WTC11 (cell line): ENCODE measurements around the gene SKP2. TPM values are rescaled to one million over a fixed set of nuclear protein-coding genes. Genes with fewer than 3 reads are reported as not detected.

Experiments
- ATAC-seq: fragments of 200-7000 bp; cut with Tn5 transposase; 2 replicates; pipeline ENCODE4 v1.10.0; 2021; ENCODE audit warnings: mild to moderate bottlenecking, moderate library complexity
- CTCF ChIA-PET: fragments of 300-600 bp; sonication (Branson Sonifier 250); formaldehyde crosslinking; loops from one replicate; lab custom pipeline; 2021; ENCODE audit warnings: antibody characterized with exemption; lab: Charles Lee
- POLR2A ChIA-PET: fragments of 350-600 bp; sonication (Branson Sonifier 250); formaldehyde crosslinking; loops from one replicate; lab custom pipeline; 2021; ENCODE audit warnings: antibody characterized with exemption; lab: Charles Lee
- DNase-seq: peaks from one replicate; pipeline ENCODE4 v3.0.0; 2021; ENCODE audit warnings: low spot score
- H3K27ac Mint-ChIP-seq: 2 replicates; pipeline ENCODE4 v1.8.0; 2021; ENCODE audit warnings: mixed read lengths
- H3K27me3 Mint-ChIP-seq: 2 replicates; pipeline ENCODE4 v1.8.0; 2021; ENCODE audit warnings: low read depth, mild to moderate bottlenecking, moderate library complexity, mixed read lengths
- H3K36me3 Mint-ChIP-seq: 2 replicates; pipeline ENCODE4 v1.8.0; 2021; ENCODE audit warnings: mixed read lengths
- H3K4me1 Mint-ChIP-seq: 2 replicates; pipeline ENCODE4 v1.8.0; 2022; ENCODE audit warnings: mixed read lengths
- H3K4me3 Mint-ChIP-seq: 2 replicates; pipeline ENCODE4 v1.8.0; 2021; ENCODE audit warnings: mild to moderate bottlenecking, moderate library complexity, mixed read lengths
- H3K9me3 Mint-ChIP-seq: 2 replicates; pipeline ENCODE4 v1.8.0; 2021; ENCODE audit warnings: mixed read lengths
- AFF4 ChIP-seq: sonication (generic); formaldehyde crosslinking; IDR thresholded peaks from 2 replicates; pipeline ENCODE4 v1.8.1; 2023; ENCODE audit warnings: mild to moderate bottlenecking, missing genetic modification reagents, borderline replicate concordance
- ARID4B ChIP-seq: sonication (generic); formaldehyde crosslinking; IDR thresholded peaks from 2 replicates; pipeline ENCODE4 v1.8.0; 2023; ENCODE audit warnings: missing genetic modification reagents, mild to moderate bottlenecking, borderline replicate concordance
- ATF3 ChIP-seq: sonication (generic); formaldehyde crosslinking; conservative IDR thresholded peaks from 2 replicates; pipeline ENCODE4 v1.8.1; 2022; ENCODE audit warnings: mild to moderate bottlenecking, missing genetic modification reagents
- CBFB ChIP-seq: sonication (generic); formaldehyde crosslinking; IDR thresholded peaks from 2 replicates; pipeline ENCODE4 v1.8.1; 2022; ENCODE audit warnings: mild to moderate bottlenecking, low read depth, missing genetic modification reagents
- CTCF ChIP-seq: fragments of 200-600 bp; IDR thresholded peaks from 2 replicates; pipeline ENCODE4 v1.8.0; 2022; ENCODE audit warnings: antibody characterized with exemption
- ELF4 ChIP-seq: sonication (generic); formaldehyde crosslinking; IDR thresholded peaks from 2 replicates; pipeline ENCODE4 v1.8.1; 2022; ENCODE audit warnings: low read depth, mild to moderate bottlenecking, moderate library complexity, missing genetic modification reagents
- IRF1 ChIP-seq: sonication (generic); formaldehyde crosslinking; IDR thresholded peaks from 2 replicates; pipeline ENCODE4 v1.8.0; 2023; ENCODE audit warnings: missing genetic modification reagents
- PREB ChIP-seq: sonication (generic); formaldehyde crosslinking; IDR thresholded peaks from 2 replicates; pipeline ENCODE4 v1.8.1; 2022; ENCODE audit warnings: mild to moderate bottlenecking, missing genetic modification reagents, moderate library complexity, borderline replicate concordance
- RORB ChIP-seq: fragments of 250-450 bp; sonication (Bioruptor Pico); IDR thresholded peaks from 2 replicates; pipeline ENCODE4 v1.9.0; 2021; ENCODE audit warnings: mild to moderate bottlenecking
- SP1 ChIP-seq: sonication (generic); formaldehyde crosslinking; conservative IDR thresholded peaks from 2 replicates; pipeline ENCODE4 v1.8.1; 2022; ENCODE audit warnings: missing genetic modification reagents
- TCF7 ChIP-seq: sonication (generic); formaldehyde crosslinking; IDR thresholded peaks from 2 replicates; pipeline ENCODE4 v1.8.0; 2022; ENCODE audit warnings: mild to moderate bottlenecking, low read depth, missing genetic modification reagents, moderate library complexity
- TEAD1 ChIP-seq: sonication (generic); formaldehyde crosslinking; IDR thresholded peaks from 2 replicates; pipeline ENCODE4 v1.8.0; 2022; ENCODE audit warnings: mild to moderate bottlenecking, missing genetic modification reagents
- TEAD4 ChIP-seq: sonication (generic); formaldehyde crosslinking; IDR thresholded peaks from 2 replicates; pipeline ENCODE4 v1.8.0; 2022; ENCODE audit warnings: mild to moderate bottlenecking, missing genetic modification reagents
- ZMAT4 ChIP-seq: fragments of 250-450 bp; sonication (Bioruptor Pico); IDR thresholded peaks from 2 replicates; pipeline ENCODE4 v1.9.0; 2021; ENCODE audit warnings: mild to moderate bottlenecking
- ZNF232 ChIP-seq: sonication (generic); formaldehyde crosslinking; IDR thresholded peaks from 2 replicates; pipeline ENCODE4 v1.8.0; 2022; ENCODE audit warnings: mild to moderate bottlenecking, missing genetic modification reagents
- ZNF425 ChIP-seq: fragments of 250-450 bp; sonication (Bioruptor Pico); conservative IDR thresholded peaks from 2 replicates; pipeline ENCODE4 v1.9.0; 2021; ENCODE audit warnings: mild to moderate bottlenecking
- ZSCAN18 ChIP-seq: fragments of 250-450 bp; sonication (Bioruptor Pico); IDR thresholded peaks from 2 replicates; pipeline ENCODE4 v2.1.2; 2022; ENCODE audit warnings: mild to moderate bottlenecking, moderate library complexity
- total RNA-seq: library from RNA; stranded (reverse); gene quantifications from 3 replicates; pipeline ENCODE4 v1.2.3, GENCODE V29; 2021

SKP2 gene
- total RNA-seq, 1 experiment from 2014 or later = 68.0 TPM

GRCh38 chr5:36209664-36210063, 57.8 kb downstream of the SKP2 start:
- CTCF ChIA-PET = no interaction called here
- POLR2A ChIA-PET = no interaction called here
- TF ChIP-seq TEAD4 (CRISPR knock-in tag) (no peak), ZMAT4 (CRISPR knock-in tag) (no peak), ELF4 (no peak), ATF3 (no peak), ARID4B (CRISPR knock-in tag) (no peak), PREB (CRISPR knock-in tag) (no peak), ZSCAN18 (CRISPR knock-in tag) (no peak), TCF7 (CRISPR knock-in tag) (no peak), SP1 (no peak), ZNF425 (CRISPR knock-in tag) (no peak), RORB (no peak)
- TF ChIP-seq, all 79 proteins: peak for 0
- H3K4me3 Mint-ChIP-seq = no peak overlapping the region
- H3K36me3 Mint-ChIP-seq = 0 out of 2 replicates have a peak, but pooled peaks cover 2% of the 10 kb centered on the region
- H3K9me3 Mint-ChIP-seq = no peaks in the 10 kb centered on the region
- no peaks in the 10 kb centered on the region for H3K27me3 Mint-ChIP-seq
- no peak overlapping the region for H3K27ac Mint-ChIP-seq
- no peak for DNase-seq
- H3K4me1 Mint-ChIP-seq = no peaks in the 10 kb centered on the region
- ATAC-seq = no peak

- POLR2A ChIA-PET = interaction anchor here (0.6 kb wide), 1 partner anchor 53 kb away, joined by 4 read pairs; no protein-coding TSS in a partner anchor
- Mint-ChIP-seq H3K4me1 (no peaks in the 10 kb centered on the region), H3K27me3 (no peaks in the 10 kb centered on the region), H3K9me3 (no peaks in the 10 kb centered on the region), H3K36me3 (no peaks in the 10 kb centered on the region), H3K4me3 (no peak overlapping the region), H3K27ac (no peak overlapping the region)
- CTCF ChIA-PET = no interaction called here
- DNase-seq = no peak
- no peak for ATAC-seq
- TF ChIP-seq IRF1 (CRISPR knock-in tag) (no peak), CTCF (no peak), TEAD1 (no peak), CBFB (CRISPR knock-in tag) (no peak), ZNF232 (CRISPR knock-in tag) (no peak), AFF4 (CRISPR knock-in tag) (no peak)
Measured at GRCh38 chr5:36214436-36214835, 62.5 kb downstream of the SKP2 start.
